Activated T-helper 1 cell treated with anti-CD3 and anti-CD28 coated beads, Interleukin-2, amount 50 U/mL, for 16 hours (primary cell): Measurements from ENCODE around the gene MRPS12.
A peak's percentile ranks its signal among the peaks of the same experiment; 100 is the strongest.

ENCODE experiments used
- DNase-seq, 2 donors: peaks; one replicate each; pipeline ENCODE4 v3.0.0-alpha.2; 2020; ENCODE audit warnings: low read depth in 1 of 2, low spot score in 1 of 2

The MRPS12 gene

GRCh38 chr19:38910488-38910887 lies 20.3 kb upstream of the MRPS12 start:
- DNase-seq, result no peak

DNA sequence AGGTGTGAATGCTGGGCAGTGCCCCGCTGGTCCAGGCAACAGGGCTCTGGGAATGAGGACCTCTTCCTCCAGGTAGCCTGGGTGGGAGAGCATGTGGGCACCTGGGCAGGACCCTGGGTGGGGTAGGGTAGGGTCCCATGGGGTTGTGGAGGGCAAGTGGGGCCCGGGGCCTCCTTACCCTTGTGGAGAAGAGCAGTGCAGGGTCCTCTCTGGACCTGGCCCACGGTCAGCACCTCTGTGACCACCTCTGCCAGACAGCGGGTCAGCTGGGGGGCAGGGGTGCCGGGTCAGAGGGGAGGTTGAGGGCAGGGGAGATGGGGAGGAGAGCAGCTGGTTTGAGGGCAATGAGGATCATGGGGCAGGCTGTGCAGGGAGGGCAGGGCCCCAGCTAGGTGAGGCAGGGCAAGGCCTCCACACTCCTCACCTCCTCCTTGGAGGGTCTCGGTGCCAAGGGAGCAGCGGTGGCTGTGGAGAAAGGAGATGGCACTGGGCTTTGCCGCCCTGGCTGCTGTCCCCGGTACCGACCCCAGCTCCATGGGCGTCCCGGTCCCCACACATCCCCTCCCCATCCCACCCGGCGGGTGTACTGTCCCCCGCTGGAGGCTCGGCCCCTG lies 19.2 kb upstream of the MRPS12 start:
- no peak for DNase-seq

DNA sequence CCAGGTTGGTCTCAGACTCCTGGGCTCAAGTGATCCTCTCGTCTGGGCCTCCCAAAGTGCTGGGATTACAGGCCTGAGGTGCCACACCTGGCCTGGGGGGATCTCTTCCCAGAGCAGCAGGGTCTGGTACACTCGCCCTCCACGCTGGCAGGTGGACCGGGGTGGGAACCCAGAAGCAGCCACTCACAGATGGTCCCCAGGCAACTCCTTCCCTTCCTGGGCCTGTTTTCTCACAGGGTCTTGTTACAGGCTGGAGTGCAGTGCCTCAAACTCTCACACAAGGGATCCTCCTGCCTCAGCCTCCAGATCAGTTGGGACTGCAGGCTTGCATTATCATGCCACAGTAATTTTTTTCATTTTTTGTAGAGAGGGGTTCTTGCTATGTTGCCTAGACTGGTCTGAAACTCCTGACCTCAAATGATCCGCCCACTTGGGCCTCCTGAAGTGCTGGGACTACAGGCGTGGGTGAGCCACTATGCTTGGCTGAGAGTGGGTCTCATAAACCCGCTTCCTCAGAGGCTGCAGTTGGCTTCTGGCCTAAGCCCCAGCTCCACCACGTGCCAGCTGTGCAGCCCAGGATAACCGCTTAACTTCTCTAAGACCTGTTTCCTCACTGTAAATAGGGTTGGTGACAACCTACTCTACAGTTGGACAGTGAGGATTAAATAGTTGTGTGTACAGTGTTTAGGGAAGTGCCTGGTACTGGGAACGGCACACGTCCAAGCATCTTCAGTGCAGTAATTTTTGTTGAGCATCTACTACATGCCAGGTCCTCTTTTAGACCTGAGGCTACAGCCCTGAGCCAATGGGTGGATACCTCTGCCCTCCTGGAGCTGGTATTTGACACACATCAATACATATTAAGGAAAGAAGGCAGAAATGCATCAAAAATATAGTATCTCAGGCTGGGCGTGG lies 17.9 kb upstream of the MRPS12 start:
- no peak for DNase-seq

- no peak for DNase-seq
Observed at GRCh38 chr19:38913958-38914357, 16.8 kb upstream of the MRPS12 start.

- no peak for DNase-seq
Observed at GRCh38 chr19:38915329-38916321, 15.1 kb upstream of the MRPS12 start.

DNA sequence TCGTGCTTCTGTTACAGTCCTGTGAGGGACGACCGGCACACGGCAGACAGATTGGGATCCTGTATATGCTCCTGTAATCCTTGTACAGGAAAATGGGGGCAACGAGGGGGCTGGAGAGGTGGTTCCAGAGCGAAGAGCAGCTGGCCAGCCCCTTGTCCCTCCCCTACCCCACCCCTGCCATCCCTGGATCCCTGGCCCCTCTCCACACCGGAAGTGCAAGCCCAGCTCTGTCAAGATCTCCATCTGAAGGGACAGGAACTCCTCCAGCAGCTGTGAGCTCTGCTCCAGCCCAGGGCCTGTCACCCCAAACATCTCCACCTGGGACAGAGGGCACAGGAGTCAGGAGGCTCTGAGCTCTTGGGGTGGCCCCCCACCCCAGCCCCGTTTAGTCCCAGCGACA lies 13.2 kb upstream of the MRPS12 start:
- no peak for DNase-seq

DNA sequence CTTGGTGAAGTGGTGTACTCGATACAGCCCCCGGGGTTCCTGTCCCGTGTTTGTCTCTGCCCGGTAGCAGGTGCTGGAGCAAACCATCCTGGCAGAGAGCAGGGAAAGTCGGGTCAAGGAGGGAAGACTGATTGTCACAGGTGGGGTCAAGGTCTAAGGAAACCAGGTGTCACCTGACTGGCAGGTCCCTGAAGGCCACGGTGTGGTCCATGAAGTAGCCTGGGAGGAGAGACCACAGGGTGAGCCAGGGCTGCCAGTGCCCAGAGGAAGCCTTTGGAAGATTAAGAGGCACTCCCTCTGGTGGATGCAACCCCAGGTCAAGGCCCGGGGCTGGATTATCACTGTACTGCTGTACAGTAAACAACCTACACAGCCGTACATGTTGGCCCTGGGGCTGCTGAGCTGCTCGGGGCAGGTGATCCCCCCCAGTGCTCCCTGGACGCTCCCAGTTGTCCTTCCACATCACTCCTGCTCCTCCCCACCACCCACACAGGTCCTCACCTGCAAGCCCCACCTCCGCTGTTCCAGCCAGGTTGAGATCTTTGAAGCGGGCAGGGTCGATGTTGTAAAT lies 12.7 kb upstream of the MRPS12 start:
- DNase-seq, result no peak

- no peak for DNase-seq
Observed at GRCh38 chr19:38918526-38918925, 12.2 kb upstream of the MRPS12 start.

- DNase-seq, result no peak
Observed at GRCh38 chr19:38919837-38920601, 10.7 kb upstream of the MRPS12 start.

- no peak for DNase-seq
Observed at GRCh38 chr19:38920602-38921419, 9.9 kb upstream of the MRPS12 start.

- DNase-seq, result no peak
Observed at GRCh38 chr19:38921420-38922274, 9.1 kb upstream of the MRPS12 start.

DNA sequence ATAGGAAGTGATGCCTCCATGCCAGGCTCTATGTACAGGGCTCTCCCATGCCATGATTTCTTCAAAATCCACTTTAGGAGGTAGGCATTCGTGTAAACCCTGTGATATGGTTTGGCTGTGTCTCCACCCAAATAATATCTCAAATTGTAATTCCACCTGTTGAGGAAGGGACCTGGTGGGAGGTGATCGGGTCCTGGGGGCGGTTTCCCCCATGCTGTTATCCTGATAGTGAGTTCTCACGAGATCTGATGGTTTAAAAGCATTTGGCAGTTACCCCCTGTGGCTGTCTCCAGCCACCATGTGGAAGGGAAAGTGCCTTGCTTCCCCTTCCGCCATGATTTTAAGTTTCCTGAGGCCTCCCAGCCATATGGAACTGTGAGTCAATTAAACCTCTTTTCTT lies 8.3 kb upstream of the MRPS12 start:
- DNase-seq, result no peak

DNA sequence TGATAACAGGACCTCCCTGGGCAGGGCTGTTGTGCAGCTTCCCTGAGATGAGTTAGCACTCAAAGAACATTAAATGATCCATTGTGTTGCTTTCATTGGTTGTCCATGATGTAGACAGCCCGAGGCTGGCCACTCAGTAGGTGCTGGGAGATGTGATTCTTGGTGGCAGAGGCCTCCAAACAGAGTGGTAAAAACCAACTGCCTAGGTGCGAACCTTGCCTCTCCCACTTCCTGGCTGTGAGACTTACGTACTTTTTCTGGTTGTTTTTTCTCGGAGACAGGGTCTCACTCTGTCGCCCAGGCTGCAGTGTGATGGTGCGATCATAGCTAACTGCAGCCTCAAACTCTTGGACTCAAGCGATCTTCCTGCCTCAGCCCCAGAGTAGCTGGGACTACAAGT lies 6.4 kb upstream of the MRPS12 start:
- no peak for DNase-seq

GRCh38 chr19:38928391-38929001 lies 2.2 kb upstream of the MRPS12 start:
- DNase-seq, result no peak

- peak; percentile 81 to 91 for DNase-seq
Observed at GRCh38 chr19:38929929-38930775, 592 bp upstream of the MRPS12 start, which contains the start of gene SARS2. Gene SARS2, minus strand, starts transcription at chr19:38930763. Its CDS starts 27 bp downstream, at chr19:38930736.

DNA sequence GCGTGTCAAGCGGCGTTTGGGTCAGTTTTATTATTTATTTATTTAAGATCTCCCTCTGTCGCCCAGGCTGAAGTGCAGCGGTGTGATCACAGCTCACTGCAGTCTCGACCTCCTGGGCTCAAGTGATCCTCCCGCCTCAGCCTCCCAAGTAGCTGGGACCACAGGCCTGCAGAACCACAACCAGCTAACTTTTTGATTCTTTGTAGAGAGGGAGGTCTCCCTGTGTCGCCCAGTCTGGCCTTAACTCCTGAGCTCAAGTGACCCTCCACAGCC lies 713 bp downstream of the MRPS12 start:
- no peak for DNase-seq

- no peak for DNase-seq
Observed at GRCh38 chr19:38932425-38933179, 1.9 kb downstream of the MRPS12 start.
